Thoracic aorta (tissue), 2 donors: Measurements from ENCODE around the gene MARCHF9. TPM values are rescaled to one million over a fixed set of nuclear protein-coding genes. Genes with fewer than 3 reads are reported as not detected.

ENCODE experiments used
- ATAC-seq: fragments of 150-250 bp; one replicate; pipeline ENCODE4 v1.8.0; 2017; ENCODE audit warnings: low read depth; ENCODE audit not compliant: insufficient number of reproducible peaks, low FRiP score
- DNase-seq: peaks from one replicate; pipeline ENCODE4 v3.0.0-alpha.2; 2020; ENCODE audit warnings: low spot score
- H3K27ac ChIP-seq, 2 donors: fragments of 200-600 bp; sonication (generic); 1 replicate in 1 of 2; 2 replicates in 1 of 2; pipeline ENCODE4 v1.5.1; 2016; ENCODE audit warnings: mild to moderate bottlenecking in 2 of 2, moderate library complexity in 2 of 2
- H3K27me3 ChIP-seq: fragments of 200-600 bp; sonication (generic); replicated peaks from 2 replicates; pipeline ENCODE4 v1.6.0; 2016; ENCODE audit warnings: mild to moderate bottlenecking; ENCODE audit not compliant: insufficient read depth
- H3K36me3 ChIP-seq: fragments of 200-600 bp; sonication (generic); one replicate; pipeline ENCODE4 v1.5.1; 2016
- H3K4me1 ChIP-seq, 2 donors: fragments of 200-600 bp; sonication (generic); 1 replicate in 1 of 2; 2 replicates in 1 of 2; pipeline versions ENCODE4 v1.5.1 to v1.6.0; 2016; ENCODE audit warnings: low read depth in 2 of 2, mild to moderate bottlenecking in 1 of 2; ENCODE audit not compliant: control insufficient read depth in 1 of 2
- H3K4me3 ChIP-seq: fragments of 200-600 bp; sonication (generic); 2 replicates; pipeline ENCODE4 v1.5.1; 2016; ENCODE audit warnings: mild to moderate bottlenecking
- H3K9me3 ChIP-seq: fragments of 200-600 bp; sonication (generic); 2 replicates; pipeline ENCODE4 v1.5.1; 2016
- total RNA-seq, 2 donors: library from RNA; depleted of rRNA; stranded (reverse); fragments of >200 nt; gene quantifications; one replicate each; pipeline versions ENCODE4 v1.1.0 to v1.2.3, GENCODE V29; 2016
- TF ChIP-seq, protein P1 (sequence below): fragments of 200-600 bp; sonication (generic); IDR thresholded peaks from one replicate; pipeline ENCODE4 v1.5.1; 2019; ENCODE audit warnings: antibody characterized with exemption

MARCHF9 gene
- total RNA-seq, 2 donors from 2014 or later = 8.8 to 11.2 TPM

DNA sequence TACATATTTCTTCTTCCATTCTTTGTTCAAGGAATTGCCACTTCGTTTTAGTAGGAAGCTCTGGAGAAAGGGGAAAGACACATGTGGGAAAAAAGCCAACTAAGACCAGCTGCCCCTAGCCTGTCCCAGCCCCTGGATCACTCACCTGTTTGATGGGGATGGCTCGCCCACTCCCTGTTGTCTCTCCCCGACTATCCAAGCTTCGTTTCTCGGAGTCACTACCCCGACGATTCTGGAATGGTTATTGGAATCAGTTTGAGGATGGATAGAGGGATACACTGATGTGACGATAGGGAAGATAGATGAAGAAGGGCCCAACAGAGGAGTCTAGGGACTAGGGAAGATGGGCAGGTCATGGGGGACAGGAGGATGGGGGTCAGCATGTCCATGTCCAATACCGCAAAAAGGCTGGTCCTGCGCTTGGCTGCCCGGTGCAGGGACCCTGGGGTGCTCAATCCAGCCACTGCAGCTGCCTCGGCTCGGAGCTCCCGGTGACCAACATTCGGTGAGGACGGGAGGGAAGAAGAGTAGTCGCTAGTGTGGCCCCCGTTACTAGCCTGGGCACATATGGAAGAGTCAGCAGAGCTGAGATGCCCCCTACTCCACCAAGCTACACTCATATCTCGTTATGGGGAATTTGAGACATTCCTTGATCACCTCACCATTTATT is 23.4 kb upstream of the MARCHF9 start:
- ATAC-seq (no peak), DNase-seq (no peak)
- TF ChIP-seq, protein P1, sequence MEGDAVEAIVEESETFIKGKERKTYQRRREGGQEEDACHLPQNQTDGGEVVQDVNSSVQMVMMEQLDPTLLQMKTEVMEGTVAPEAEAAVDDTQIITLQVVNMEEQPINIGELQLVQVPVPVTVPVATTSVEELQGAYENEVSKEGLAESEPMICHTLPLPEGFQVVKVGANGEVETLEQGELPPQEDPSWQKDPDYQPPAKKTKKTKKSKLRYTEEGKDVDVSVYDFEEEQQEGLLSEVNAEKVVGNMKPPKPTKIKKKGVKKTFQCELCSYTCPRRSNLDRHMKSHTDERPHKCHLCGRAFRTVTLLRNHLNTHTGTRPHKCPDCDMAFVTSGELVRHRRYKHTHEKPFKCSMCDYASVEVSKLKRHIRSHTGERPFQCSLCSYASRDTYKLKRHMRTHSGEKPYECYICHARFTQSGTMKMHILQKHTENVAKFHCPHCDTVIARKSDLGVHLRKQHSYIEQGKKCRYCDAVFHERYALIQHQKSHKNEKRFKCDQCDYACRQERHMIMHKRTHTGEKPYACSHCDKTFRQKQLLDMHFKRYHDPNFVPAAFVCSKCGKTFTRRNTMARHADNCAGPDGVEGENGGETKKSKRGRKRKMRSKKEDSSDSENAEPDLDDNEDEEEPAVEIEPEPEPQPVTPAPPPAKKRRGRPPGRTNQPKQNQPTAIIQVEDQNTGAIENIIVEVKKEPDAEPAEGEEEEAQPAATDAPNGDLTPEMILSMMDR = no peak
- Histone ChIP-seq H3K9me3 (no peaks in the 10 kb centered on the region), H3K4me1 (peaks cover 7 to 23% of the 10 kb centered on the region in 2 donors), H3K36me3 (no peaks in the 10 kb centered on the region), H3K27me3 (peaks cover 8% of the 10 kb centered on the region), H3K4me3 (no peak overlapping the region), H3K27ac (no peak overlapping the region)

DNA sequence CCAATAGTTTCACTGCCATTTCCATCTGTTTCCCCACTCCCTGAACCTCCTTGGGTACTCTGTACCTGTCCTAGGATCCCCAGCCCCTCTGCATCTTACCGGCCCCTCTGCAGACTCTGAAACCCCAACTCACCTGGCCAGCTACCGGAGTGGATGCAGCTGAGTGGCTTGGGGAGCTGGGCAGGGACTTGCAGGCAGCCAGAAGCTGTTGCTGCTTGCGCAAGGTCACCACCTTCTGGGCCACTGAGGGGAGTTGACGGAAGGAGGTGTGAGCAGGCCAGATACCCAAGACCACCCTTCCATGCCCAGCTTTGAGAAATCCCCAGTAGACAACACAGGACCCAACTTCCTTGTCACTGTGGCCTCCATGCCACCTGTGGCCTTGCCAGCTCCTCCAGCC is 22.6 kb upstream of the MARCHF9 start:
- DNase-seq (no peak), ATAC-seq (no peak)
- H3K27me3 ChIP-seq = peaks cover 15% of the 10 kb centered on the region
- H3K27ac ChIP-seq = no peak overlapping the region
- no peaks in the 10 kb centered on the region for H3K9me3 ChIP-seq
- H3K4me3 ChIP-seq = no peak overlapping the region
- no peaks in the 10 kb centered on the region for H3K36me3 ChIP-seq
- TF ChIP-seq, protein P1 = no peak
- peaks cover 12 to 23% of the 10 kb centered on the region in 2 donors for H3K4me1 ChIP-seq

DNA sequence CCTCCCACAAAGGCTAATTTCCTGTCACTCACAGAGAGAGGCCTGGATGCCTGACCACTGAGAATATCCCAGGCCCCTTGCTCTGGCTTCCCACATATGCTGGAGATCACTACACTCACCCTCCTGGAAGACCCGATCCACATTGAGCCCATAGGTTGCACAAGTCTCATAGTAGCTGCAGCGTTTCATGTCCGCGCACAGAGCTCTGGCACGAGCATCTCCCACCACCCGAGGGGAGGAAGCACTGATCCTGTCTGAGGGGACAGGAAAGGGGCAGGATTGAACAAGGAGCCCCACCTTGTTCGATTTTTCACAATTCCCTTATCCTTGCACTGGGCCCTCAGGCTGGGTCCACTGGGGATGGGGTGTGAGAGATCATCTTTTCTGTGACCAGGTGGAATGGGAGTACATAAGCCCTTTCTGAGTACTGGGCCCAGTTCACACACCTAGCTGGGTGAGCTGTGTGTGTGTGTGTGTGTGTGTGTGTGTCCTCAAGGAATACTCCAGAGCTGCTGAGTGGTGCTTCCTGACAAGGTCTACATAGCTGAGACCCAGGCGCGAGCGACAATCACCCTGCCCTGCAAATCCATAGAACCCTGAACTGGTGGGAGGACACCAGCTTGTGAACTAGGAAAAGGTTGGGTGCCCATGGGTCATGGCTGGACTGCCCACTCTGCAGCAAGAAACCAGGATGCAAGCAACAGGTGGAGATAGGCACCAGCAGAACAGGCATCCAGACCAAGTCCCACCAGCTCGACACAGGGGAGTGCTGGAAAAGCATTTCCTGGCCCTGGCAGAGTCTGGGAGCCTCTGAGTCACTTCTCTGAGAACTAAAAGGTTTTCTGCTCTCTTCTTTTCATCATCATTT is 21.9 kb upstream of the MARCHF9 start:
- Histone ChIP-seq H3K27me3 (peaks cover 21% of the 10 kb centered on the region), H3K4me1 (peaks cover 19 to 26% of the 10 kb centered on the region in 2 donors), H3K36me3 (no peaks in the 10 kb centered on the region), H3K27ac (no peak overlapping the region), H3K4me3 (no peak overlapping the region), H3K9me3 (no peaks in the 10 kb centered on the region)
- ATAC-seq (no peak), DNase-seq (no peak)
- TF ChIP-seq, protein P1 = no peak

DNA sequence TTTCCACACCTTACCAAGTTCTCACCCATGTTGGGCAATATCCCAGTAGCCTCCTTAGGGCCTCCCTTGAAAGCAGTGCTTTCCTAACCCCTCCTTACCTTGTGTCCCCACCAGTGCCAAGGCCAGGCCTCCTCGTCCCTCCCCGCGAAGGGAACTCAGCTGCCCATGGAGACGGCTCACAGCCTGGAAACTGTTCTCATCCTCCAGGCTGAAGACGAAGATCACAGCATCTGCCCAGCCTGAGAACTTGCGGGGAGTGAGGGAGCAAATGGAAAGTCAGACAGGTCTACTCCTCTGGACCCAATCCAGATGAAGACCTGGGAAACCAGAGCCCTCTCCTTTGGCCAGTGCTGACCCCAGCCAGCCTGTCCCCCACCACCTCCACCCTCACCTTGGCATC is 21.0 kb upstream of the MARCHF9 start:
- H3K36me3 ChIP-seq = no peaks in the 10 kb centered on the region
- TF ChIP-seq, protein P1 = no peak
- peaks cover 21% of the 10 kb centered on the region for H3K27me3 ChIP-seq
- DNase-seq (no peak), ATAC-seq (no peak)
- H3K4me3 ChIP-seq = no peak overlapping the region
- H3K4me1 ChIP-seq = peaks cover 27 to 34% of the 10 kb centered on the region in 2 donors
- H3K9me3 ChIP-seq = no peaks in the 10 kb centered on the region
- no peak overlapping the region for H3K27ac ChIP-seq

DNA sequence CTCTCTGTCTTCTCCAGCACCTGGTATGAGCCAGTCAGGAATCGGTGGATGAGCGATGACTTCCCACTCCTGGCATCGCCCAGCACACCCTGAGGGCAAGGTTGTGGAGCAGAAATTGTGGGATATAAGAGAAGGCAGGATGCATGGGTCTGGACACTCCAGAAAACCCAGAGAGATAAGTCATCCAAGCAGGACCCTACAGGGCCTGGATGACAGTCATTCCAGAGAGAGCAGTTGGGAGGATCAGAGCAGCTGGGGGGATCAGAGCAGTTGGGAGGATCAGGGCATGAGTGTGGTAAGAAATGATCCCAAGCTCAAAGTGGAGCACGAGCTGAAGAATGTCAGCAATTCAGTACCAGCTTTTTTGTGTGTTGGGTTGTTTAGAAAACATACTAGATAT is 20.3 kb upstream of the MARCHF9 start:
- Histone ChIP-seq H3K27ac (no peak overlapping the region), H3K36me3 (no peaks in the 10 kb centered on the region), H3K9me3 (no peaks in the 10 kb centered on the region), H3K4me1 (peaks cover 28 to 34% of the 10 kb centered on the region in 2 donors), H3K4me3 (no peak overlapping the region), H3K27me3 (peaks cover 21% of the 10 kb centered on the region)
- DNase-seq (no peak), ATAC-seq (no peak)
- TF ChIP-seq, protein P1 = no peak
